ENCODE measurements around the gene GADL1.

GADL1 gene

GRCh38 chr3:30894521-30895251 is at the start of gene GADL1:
TSS of gene GADL1 (minus strand) at chr3:30894661. CDS start at chr3:30894614, 47 bp downstream.
- peak in 1 of 2 donors; percentile 8 for DNase-seq (ENCODE audit: low read depth in 2 of 2)

GRCh38 chr3:30944124-30944523 is 49.7 kb upstream of the GADL1 start:
- no peak for DNase-seq (ENCODE audit: low read depth in 2 of 2)

- DNase-seq (ENCODE audit: low read depth in 2 of 2) = no peak
Observed at GRCh38 chr3:30943206-30943605, 48.7 kb upstream of the GADL1 start.

- no peak for DNase-seq (ENCODE audit: low read depth in 2 of 2)
Observed at GRCh38 chr3:30941342-30941741, 46.9 kb upstream of the GADL1 start.

GRCh38 chr3:30940740-30941139 is 46.3 kb upstream of the GADL1 start:
- DNase-seq (ENCODE audit: low read depth in 2 of 2) = no peak

GRCh38 chr3:30934208-30934550 is 39.7 kb upstream of the GADL1 start:
- no peak for DNase-seq (ENCODE audit: low read depth in 2 of 2)

- no peak for DNase-seq (ENCODE audit: low read depth in 2 of 2)
Observed at GRCh38 chr3:30933478-30934207, 39.2 kb upstream of the GADL1 start.

GRCh38 chr3:30932513-30933098 is 38.1 kb upstream of the GADL1 start:
- DNase-seq (ENCODE audit: low read depth in 2 of 2) = no peak

GRCh38 chr3:30924763-30925162 is 30.3 kb upstream of the GADL1 start:
- no peak for DNase-seq (ENCODE audit: low read depth in 2 of 2)

GRCh38 chr3:30919564-30919963 is 25.1 kb upstream of the GADL1 start:
- DNase-seq (ENCODE audit: low read depth in 2 of 2) = no peak

- no peak for DNase-seq (ENCODE audit: low read depth in 2 of 2)
Observed at GRCh38 chr3:30918761-30919160, 24.3 kb upstream of the GADL1 start.

- DNase-seq (ENCODE audit: low read depth in 2 of 2) = no peak
Observed at GRCh38 chr3:30915782-30916181, 21.3 kb upstream of the GADL1 start.

GRCh38 chr3:30914696-30915095 is 20.2 kb upstream of the GADL1 start:
- no peak for DNase-seq (ENCODE audit: low read depth in 2 of 2)

GRCh38 chr3:30913176-30913575 is 18.7 kb upstream of the GADL1 start:
- no peak for DNase-seq (ENCODE audit: low read depth in 2 of 2)

- no peak for DNase-seq (ENCODE audit: low read depth in 2 of 2)
Observed at GRCh38 chr3:30912301-30912700, 17.8 kb upstream of the GADL1 start.

- no peak for DNase-seq (ENCODE audit: low read depth in 2 of 2)
Observed at GRCh38 chr3:30908456-30909037, 14.1 kb upstream of the GADL1 start.

- no peak for DNase-seq (ENCODE audit: low read depth in 2 of 2)
Observed at GRCh38 chr3:30904996-30905395, 10.5 kb upstream of the GADL1 start.

- DNase-seq (ENCODE audit: low read depth in 2 of 2) = no peak
Observed at GRCh38 chr3:30895329-30895728, 868 bp upstream of the GADL1 start.

GRCh38 chr3:30893678-30894325 is 659 bp downstream of the GADL1 start:
- DNase-seq (ENCODE audit: low read depth in 2 of 2) = no peak

GRCh38 chr3:30890907-30891306 is 3.6 kb downstream of the GADL1 start:
- DNase-seq (ENCODE audit: low read depth in 2 of 2) = no peak

- DNase-seq (ENCODE audit: low read depth in 2 of 2) = no peak
Observed at GRCh38 chr3:30886888-30887287, 7.6 kb downstream of the GADL1 start.

GRCh38 chr3:30878862-30879261 is 15.6 kb downstream of the GADL1 start:
- no peak for DNase-seq (ENCODE audit: low read depth in 2 of 2)
